Liver (tissue), 3 donors: ENCODE data around the gene TFPI.

Experiments used
- CTCF ChIP-seq: fragments of 150-350 bp; IDR thresholded peaks from 2 replicates; pipeline ENCODE4 v1.5.1; 2017; ENCODE audit warnings: improper control_type of control experiment, low read depth, low read length; ENCODE audit not compliant: missing input control
- HNF4A ChIP-seq, 2 donors: conservative IDR thresholded peaks; 2 replicates each; pipeline ENCODE4 v1.6.1; 2016; ENCODE audit warnings: antibody characterized with exemption in 2 of 2, mild to moderate bottlenecking in 2 of 2
- SP1 ChIP-seq: IDR thresholded peaks from 2 replicates; pipeline ENCODE4 v1.6.1; 2018; ENCODE audit warnings: antibody characterized with exemption, mild to moderate bottlenecking
- TAF1 ChIP-seq: conservative IDR thresholded peaks from 2 replicates; pipeline ENCODE4 v1.6.1; 2016; ENCODE audit warnings: antibody characterized with exemption, mild to moderate bottlenecking
- donor health status: healthy.
- donor health status: healthy.

GRCh38 chr2:187546762-187547333 is 7.4 kb downstream of the TFPI start:
- TF ChIP-seq CTCF (no peak), TAF1 (no peak), SP1 (no peak), HNF4A (conservative IDR thresholded peaks at IDR 0.05) (no peak)
